Stimulated activated naive CD4-positive, alpha-beta T cell treated with Interleukin-2 at 50 U/mL for 16 hours (primary cell): ENCODE measurements around the gene CHPT1.
A peak's percentile ranks its signal among the peaks of the same experiment; 100 is the strongest.

ENCODE experiments used
- DNase-seq: peaks from one replicate; lab custom pipeline; 2025; lab: John Stamatoyannopoulos, UW

The CHPT1 gene

GRCh38 chr12:101763246-101763931, 65.9 kb downstream of the CHPT1 start:
- no peak for DNase-seq

GRCh38 chr12:101764051-101764792, 66.8 kb downstream of the CHPT1 start:
- no peak for DNase-seq

DNA sequence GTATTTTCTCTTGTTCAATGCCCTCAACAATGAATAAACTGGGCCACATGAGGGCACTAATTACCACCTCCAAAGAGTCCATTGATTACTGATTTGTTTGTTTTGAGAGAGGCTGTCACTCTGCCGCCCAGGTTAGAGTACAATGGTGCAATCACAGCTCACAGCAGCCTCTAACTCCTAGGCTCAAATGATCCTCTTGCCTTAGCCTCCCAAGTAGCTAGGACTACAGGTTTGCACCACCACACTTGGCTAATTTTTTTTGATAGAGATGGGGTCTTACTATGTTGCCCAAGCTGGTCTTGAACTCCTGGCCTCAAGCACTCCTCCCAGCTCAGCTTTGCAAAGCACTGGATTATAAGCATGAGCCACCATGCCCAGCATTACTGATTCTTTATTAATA, 70.1 kb downstream of the CHPT1 start:
- DNase-seq: no peak

DNA sequence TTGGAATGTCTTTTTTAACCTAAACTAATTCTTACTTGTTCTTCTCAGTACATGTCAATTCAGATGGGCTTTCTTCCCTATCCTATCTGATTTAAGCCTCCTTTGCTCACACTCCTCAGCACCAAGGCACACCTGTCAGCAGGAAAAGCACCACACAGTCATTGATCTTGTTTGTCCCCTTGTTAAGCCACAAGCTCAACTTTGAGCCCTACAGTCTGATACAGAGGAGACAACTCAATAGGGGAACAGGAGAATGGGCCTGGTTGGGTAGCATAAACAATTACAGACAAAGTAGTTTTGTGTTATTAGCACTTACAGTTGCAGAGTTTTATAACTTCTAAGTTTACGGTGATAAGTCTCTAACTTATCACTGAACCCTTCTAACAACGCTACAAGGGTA, 71.3 kb downstream of the CHPT1 start:
- no peak for DNase-seq

GRCh38 chr12:101769865-101770264, 72.4 kb downstream of the CHPT1 start:
- no peak for DNase-seq

GRCh38 chr12:101772012-101772775, 74.8 kb downstream of the CHPT1 start:
- no peak for DNase-seq

- peak; percentile 44 for DNase-seq
Measured at GRCh38 chr12:101773650-101774162, 76.3 kb downstream of the CHPT1 start.

DNA sequence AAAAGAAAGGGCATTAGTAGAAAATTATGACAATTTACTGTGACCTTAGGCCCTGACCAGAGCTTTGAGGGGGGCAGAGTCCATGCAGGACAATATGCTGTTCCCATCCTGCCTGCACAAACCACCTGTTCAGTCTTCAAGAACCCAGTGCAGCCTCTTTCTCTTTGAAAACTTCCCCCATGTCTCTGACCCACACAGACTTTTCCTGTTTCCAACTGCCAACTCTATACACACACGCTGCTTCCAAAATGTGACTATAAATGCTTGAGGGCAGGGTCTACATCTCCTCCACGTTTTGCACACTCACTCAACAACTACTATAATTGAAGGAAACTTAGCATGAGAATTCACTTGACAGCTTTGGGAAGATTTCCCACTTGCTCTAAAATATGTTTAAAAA, 78.4 kb downstream of the CHPT1 start:
- DNase-seq: no peak

DNA sequence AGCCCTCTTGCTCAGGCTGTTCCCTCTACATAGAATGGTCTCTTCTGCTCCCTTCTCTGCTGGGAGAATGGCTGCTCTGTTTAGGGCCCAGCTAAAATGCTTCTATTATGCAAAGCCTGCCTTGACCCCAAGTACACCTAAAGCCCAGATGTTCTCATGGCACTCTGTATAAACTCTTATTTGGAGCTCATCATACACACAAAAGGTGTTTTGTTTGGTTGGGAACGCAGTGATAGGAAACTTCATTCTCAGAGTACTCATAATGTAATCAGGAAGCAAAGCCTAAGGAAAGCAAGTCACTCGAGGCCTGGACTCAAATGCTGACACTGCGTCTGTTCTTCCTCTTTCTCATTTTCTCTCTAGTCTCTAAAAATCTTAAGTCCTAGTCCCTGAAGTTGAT, 80.0 kb downstream of the CHPT1 start:
- no peak for DNase-seq

DNA sequence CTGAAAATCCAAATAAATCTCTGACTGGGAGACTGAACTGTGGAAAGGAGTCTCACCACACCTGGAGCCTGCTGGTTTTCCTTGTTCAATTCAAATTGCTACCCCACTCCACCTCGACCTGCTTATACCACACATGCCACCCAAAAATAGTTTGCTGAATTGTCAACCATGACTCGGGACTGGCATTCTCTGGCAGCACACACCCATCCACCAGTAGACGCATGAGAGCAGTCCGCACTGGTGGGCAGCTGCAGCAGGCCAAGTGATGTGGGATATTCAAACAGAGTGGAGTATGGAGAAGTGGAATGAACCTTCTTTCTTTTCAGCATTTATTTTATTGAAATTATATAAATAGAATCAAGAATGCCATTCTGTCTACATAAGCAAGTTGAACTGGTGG, 80.5 kb downstream of the CHPT1 start:
- no peak for DNase-seq
